ENCODE results near the gene IL37.

IL37 gene

DNA sequence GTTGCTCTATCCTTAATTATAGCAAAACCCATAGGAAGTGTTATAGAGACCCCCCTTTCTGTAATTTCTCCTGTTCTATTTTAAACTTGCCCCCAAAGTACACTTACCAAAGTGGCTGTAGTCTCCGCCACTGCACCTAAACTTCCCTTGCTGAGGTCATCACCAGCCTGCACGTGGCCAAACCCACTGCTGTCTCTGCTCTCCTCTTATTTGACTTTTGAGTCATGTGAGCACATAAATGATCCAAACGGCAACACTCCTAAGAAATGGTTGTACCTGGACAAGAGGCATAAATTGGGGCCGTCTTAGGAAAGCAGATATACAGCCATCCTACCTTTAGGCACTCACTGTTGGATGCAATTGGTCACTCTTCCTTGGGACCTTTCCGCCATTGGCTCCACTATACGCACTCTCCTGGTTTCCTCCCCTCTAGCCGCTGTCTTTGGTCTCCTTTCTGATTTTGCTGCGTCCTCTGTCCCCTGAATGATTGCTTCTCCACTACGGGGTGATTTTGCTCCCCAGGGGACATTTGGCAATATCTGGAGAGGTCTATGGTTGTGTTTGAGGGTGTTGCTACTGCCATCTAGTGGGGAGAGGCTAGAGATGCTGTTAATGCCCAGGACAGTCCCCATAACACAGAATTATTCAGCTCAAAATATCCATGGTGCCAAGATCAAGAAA is 47.6 kb downstream of the IL37 start:
- DNase-seq (ENCODE audit: low read depth in 2 of 3, low spot score in 1 of 3), result peak in 2 of 3 donors; percentile 7 to 24

GRCh38 chr2:112959109-112959812 is 48.3 kb downstream of the IL37 start:
- no peak for DNase-seq (ENCODE audit: low read depth in 2 of 3, low spot score in 1 of 3)

- DNase-seq (ENCODE audit: low read depth in 2 of 3, low spot score in 1 of 3), result no peak
Observed at GRCh38 chr2:112960230-112960825, 49.4 kb downstream of the IL37 start.

GRCh38 chr2:112962308-112963175 is 51.6 kb downstream of the IL37 start:
- no peak for DNase-seq (ENCODE audit: low read depth in 2 of 3, low spot score in 1 of 3)

DNA sequence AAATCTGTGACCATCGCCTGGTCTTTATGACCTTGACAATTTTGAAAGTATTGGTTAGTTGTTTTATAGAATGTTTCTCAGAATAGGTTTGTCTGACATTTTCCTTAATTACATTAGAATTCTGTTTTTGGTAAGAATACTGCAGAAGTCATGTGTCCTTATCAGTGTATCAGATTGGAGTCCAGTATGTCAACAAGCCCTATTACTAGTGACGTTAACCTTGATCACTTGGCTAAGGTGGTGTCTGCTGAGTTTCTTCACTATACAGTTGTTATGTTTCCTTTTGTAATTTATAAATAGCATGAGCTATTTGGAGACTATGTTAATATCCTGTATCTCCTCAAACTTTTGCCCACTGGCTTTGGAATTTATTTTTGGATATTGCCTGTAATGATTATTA is 56.1 kb downstream of the IL37 start:
- no peak for DNase-seq (ENCODE audit: low read depth in 2 of 3, low spot score in 1 of 3)
